Naive B cell (primary cell): ENCODE data around the gene ADAM15. TPM values are rescaled to one million over a fixed set of nuclear protein-coding genes. Genes with fewer than 3 reads are reported as not detected.

ENCODE experiments used
- ATAC-seq, 2 donors: fragments of 150-1000 bp; cut with Tn5 transposase; 2 replicates each; pipeline ENCODE4 v1.10.0; 2021; ENCODE audit warnings: low read depth in 2 of 2, mild to moderate bottlenecking in 2 of 2, moderate library complexity in 2 of 2
- DNase-seq: peaks from one replicate; pipeline ENCODE4 v3.0.0; 2022
- H3K27ac Mint-ChIP-seq, 6 donors: one replicate each; pipeline ENCODE4 v1.8.0; 2020 to 2022; ENCODE audit warnings: mild to moderate bottlenecking in 6 of 6, mixed read lengths in 6 of 6, moderate library complexity in 5 of 6, inconsistent platforms in 2 of 6
- H3K27me3 Mint-ChIP-seq, 3 donors: one replicate each; pipeline ENCODE4 v1.8.0; 2021 to 2022; ENCODE audit warnings: mixed read lengths in 3 of 3, mild to moderate bottlenecking in 1 of 3
- H3K36me3 Mint-ChIP-seq, 2 donors: one replicate each; pipeline ENCODE4 v1.8.0; 2020 to 2022; ENCODE audit warnings: mixed read lengths in 2 of 2, inconsistent platforms in 1 of 2, mild to moderate bottlenecking in 1 of 2
- H3K4me1 Mint-ChIP-seq, 3 donors: one replicate each; pipeline ENCODE4 v1.8.0; 2020 to 2022; ENCODE audit warnings: mixed read lengths in 3 of 3, inconsistent platforms in 1 of 3, mild to moderate bottlenecking in 1 of 3, moderate library complexity in 1 of 3
- H3K4me3 Mint-ChIP-seq, 8 donors: one replicate each; pipeline ENCODE4 v1.8.0; 2020 to 2022; ENCODE audit warnings: mild to moderate bottlenecking in 8 of 8, mixed read lengths in 8 of 8, moderate library complexity in 8 of 8, inconsistent platforms in 2 of 8
- H3K9me3 Mint-ChIP-seq, 7 donors: one replicate each; pipeline ENCODE4 v1.8.0; 2020 to 2022; ENCODE audit warnings: mixed read lengths in 7 of 7, mild to moderate bottlenecking in 5 of 7, inconsistent platforms in 2 of 7, moderate library complexity in 1 of 7
- polyA plus RNA-seq, 6 donors: library from polyadenylated mRNA; unstranded; fragments of 300-500 nt; fragmentation: Illumina TruSeq; gene quantifications; one replicate each; pipeline ENCODE4 v1.2.3, GENCODE V29; 2021; ENCODE audit warnings: low read depth in 6 of 6

ADAM15 gene
- polyA plus RNA-seq, 6 donors from 2014 or later = 2.8 to 8.8 (median 7.0) TPM

GRCh38 chr1:155008015-155008941 is 42.8 kb upstream of the ADAM15 start:
- Mint-ChIP-seq H3K27ac (peak overlapping the region in 3 of 6 donors; percentile 42 to 92 (median 80)), H3K4me3 (peak overlapping the region in 5 of 8 donors; percentile 9 to 73 (median 37)), H3K27me3 (no peaks in the 10 kb centered on the region), H3K9me3 (no peaks in the 10 kb centered on the region), H3K36me3 (no peaks in the 10 kb centered on the region), H3K4me1 (peaks cover 64 to 94% (median 81%) of the 10 kb centered on the region in 3 donors)
- DNase-seq (no peak), ATAC-seq (no peak)

- H3K36me3 Mint-ChIP-seq = no peaks in the 10 kb centered on the region
- peaks cover 66 to 94% (median 83%) of the 10 kb centered on the region in 3 donors for H3K4me1 Mint-ChIP-seq
- peak overlapping the region in 6 of 8 donors; percentile 17 to 87 (median 48) for H3K4me3 Mint-ChIP-seq
- H3K27ac Mint-ChIP-seq = peak overlapping the region in 2 of 6 donors; percentile 80 to 90
- DNase-seq (no peak), ATAC-seq (no peak)
- H3K9me3 Mint-ChIP-seq = no peaks in the 10 kb centered on the region
- H3K27me3 Mint-ChIP-seq = no peaks in the 10 kb centered on the region
These were observed 41.9 kb upstream of the ADAM15 start for GRCh38 chr1:155009221-155009711.

GRCh38 chr1:155009742-155010141 is 41.4 kb upstream of the ADAM15 start:
- Mint-ChIP-seq H3K27me3 (no peaks in the 10 kb centered on the region), H3K9me3 (no peaks in the 10 kb centered on the region), H3K27ac (peak overlapping the region in 3 of 6 donors; percentile 68 to 92 (median 72)), H3K36me3 (no peaks in the 10 kb centered on the region), H3K4me1 (peaks cover 63 to 91% (median 82%) of the 10 kb centered on the region in 3 donors), H3K4me3 (peak overlapping the region in 6 of 8 donors; percentile 12 to 87 (median 56))
- DNase-seq (no peak), ATAC-seq (no peak)

- ATAC-seq = no peak
- Mint-ChIP-seq H3K27me3 (no peaks in the 10 kb centered on the region), H3K4me3 (peak overlapping the region in 6 of 8 donors; percentile 12 to 80 (median 56)), H3K27ac (peak overlapping the region in 4 of 6 donors; percentile 26 to 82 (median 62)), H3K4me1 (peaks cover 60 to 87% (median 79%) of the 10 kb centered on the region in 3 donors), H3K9me3 (no peaks in the 10 kb centered on the region), H3K36me3 (no peaks in the 10 kb centered on the region)
- no peak for DNase-seq
These were observed 40.8 kb upstream of the ADAM15 start for GRCh38 chr1:155010211-155010918.

DNA sequence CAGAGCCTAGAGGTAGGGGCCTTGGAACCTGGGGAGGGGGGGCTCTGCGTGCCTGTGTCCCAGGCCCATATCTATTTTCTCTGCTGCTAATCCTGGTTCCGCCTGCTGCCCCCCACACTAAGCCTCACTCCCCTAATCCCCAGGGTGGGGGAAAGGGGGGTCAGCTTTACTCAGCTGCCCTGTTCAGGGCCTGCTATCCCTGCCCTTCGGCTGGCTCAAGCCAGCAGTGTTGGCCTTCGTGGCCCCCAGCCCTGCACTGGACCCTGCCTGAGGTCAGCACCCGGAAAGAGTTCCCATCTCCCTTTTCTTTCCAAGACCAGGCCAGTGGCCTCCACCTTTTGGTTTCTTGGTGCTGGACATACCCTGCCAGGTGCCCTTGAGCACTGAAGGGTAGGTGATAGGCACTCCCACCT is 40.1 kb upstream of the ADAM15 start:
- Mint-ChIP-seq H3K4me1 (peaks cover 63 to 87% (median 79%) of the 10 kb centered on the region in 3 donors), H3K27ac (peak overlapping the region in 2 of 6 donors; percentile 52 to 57), H3K9me3 (no peaks in the 10 kb centered on the region), H3K27me3 (no peaks in the 10 kb centered on the region), H3K4me3 (no peak overlapping the region), H3K36me3 (no peaks in the 10 kb centered on the region)
- DNase-seq (no peak), ATAC-seq (no peak)

- H3K27me3 Mint-ChIP-seq = no peaks in the 10 kb centered on the region
- ATAC-seq (no peak), DNase-seq (no peak)
- H3K36me3 Mint-ChIP-seq = no peaks in the 10 kb centered on the region
- H3K27ac Mint-ChIP-seq = peak overlapping the region in 1 of 6 donors; percentile 57
- H3K4me1 Mint-ChIP-seq = peaks cover 63 to 87% (median 79%) of the 10 kb centered on the region in 3 donors
- H3K9me3 Mint-ChIP-seq = no peaks in the 10 kb centered on the region
- H3K4me3 Mint-ChIP-seq = no peak overlapping the region
These were observed 39.6 kb upstream of the ADAM15 start for GRCh38 chr1:155011437-155012025.

DNA sequence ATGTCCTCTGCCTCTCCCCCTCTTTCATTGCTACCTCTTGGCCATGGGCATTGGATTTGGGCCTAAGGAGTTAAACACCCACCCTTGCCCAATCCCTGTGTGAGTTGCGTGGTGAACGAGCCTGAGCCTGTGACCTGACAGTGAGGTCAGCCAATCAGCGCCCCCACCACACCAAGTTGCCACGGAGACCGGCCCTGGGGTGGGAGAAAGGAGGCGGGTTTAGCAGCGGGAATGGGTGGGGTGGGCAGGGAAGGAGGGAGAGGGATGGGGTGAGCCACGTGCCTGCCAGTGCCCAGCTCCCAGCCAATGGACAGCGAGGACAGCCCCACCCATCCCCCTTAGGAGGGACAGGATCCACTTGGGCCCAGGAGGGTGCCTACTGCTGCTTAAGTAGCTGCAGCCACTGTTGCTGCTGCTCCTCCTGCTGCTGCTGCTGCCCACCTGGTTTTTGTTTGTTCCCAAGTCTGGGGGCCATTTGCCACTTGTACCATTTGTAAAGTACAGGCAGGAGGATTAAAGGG is 39.0 kb upstream of the ADAM15 start:
- Mint-ChIP-seq H3K27ac (peak overlapping the region in 3 of 6 donors; percentile 51 to 60 (median 52)), H3K36me3 (no peaks in the 10 kb centered on the region), H3K9me3 (no peaks in the 10 kb centered on the region), H3K4me3 (no peak overlapping the region), H3K27me3 (no peaks in the 10 kb centered on the region), H3K4me1 (peaks cover 64 to 88% (median 79%) of the 10 kb centered on the region in 3 donors)
- DNase-seq (no peak), ATAC-seq (no peak)

GRCh38 chr1:155012776-155013602 is 38.1 kb upstream of the ADAM15 start:
- ATAC-seq = no peak
- Mint-ChIP-seq H3K4me1 (peaks cover 66 to 86% (median 78%) of the 10 kb centered on the region in 3 donors), H3K36me3 (no peaks in the 10 kb centered on the region), H3K27ac (peak overlapping the region; percentile 26 to 88 (median 61)), H3K4me3 (peak overlapping the region in 6 of 8 donors; percentile 6 to 80 (median 63)), H3K27me3 (no peaks in the 10 kb centered on the region), H3K9me3 (no peaks in the 10 kb centered on the region)
- no peak for DNase-seq

- peaks cover 62 to 83% (median 79%) of the 10 kb centered on the region in 3 donors for H3K4me1 Mint-ChIP-seq
- DNase-seq (no peak), ATAC-seq (no peak)
- no peaks in the 10 kb centered on the region for H3K36me3 Mint-ChIP-seq
- H3K4me3 Mint-ChIP-seq = peak overlapping the region in 4 of 8 donors; percentile 23 to 80 (median 30)
- peak overlapping the region; percentile 28 to 93 (median 63) for H3K27ac Mint-ChIP-seq
- no peaks in the 10 kb centered on the region for H3K27me3 Mint-ChIP-seq
- H3K9me3 Mint-ChIP-seq = no peaks in the 10 kb centered on the region
These were observed 37.5 kb upstream of the ADAM15 start for GRCh38 chr1:155013632-155014031.

- DNase-seq = no peak
- Mint-ChIP-seq H3K36me3 (no peaks in the 10 kb centered on the region), H3K4me1 (peaks cover 62 to 84% (median 83%) of the 10 kb centered on the region in 3 donors), H3K27me3 (no peaks in the 10 kb centered on the region), H3K9me3 (no peaks in the 10 kb centered on the region), H3K4me3 (peak overlapping the region in 3 of 8 donors; percentile 4 to 84 (median 19)), H3K27ac (peak overlapping the region in 3 of 6 donors; percentile 33 to 93 (median 93))
- ATAC-seq = no peak
These were observed 36.2 kb upstream of the ADAM15 start for GRCh38 chr1:155014709-155015508.

GRCh38 chr1:155015527-155016230 is 35.4 kb upstream of the ADAM15 start:
- Mint-ChIP-seq H3K36me3 (no peaks in the 10 kb centered on the region), H3K27ac (peak overlapping the region in 5 of 6 donors; percentile 87 to 96 (median 93)), H3K4me3 (peak overlapping the region; percentile 47 to 87 (median 78)), H3K27me3 (no peaks in the 10 kb centered on the region), H3K9me3 (no peaks in the 10 kb centered on the region), H3K4me1 (peaks cover 60 to 79% (median 76%) of the 10 kb centered on the region in 3 donors)
- DNase-seq = no peak
- no peak for ATAC-seq
